SK-N-MC (cell line): ENCODE results near the gene CRYGA.

ENCODE experiments used
- EZH2 ChIP-seq: fragments of 200-600 bp; sonication (generic); IDR thresholded peaks from one replicate; pipeline ENCODE4 v1.6.1; 2017; ENCODE audit warnings: antibody characterized with exemption
- FOXP2 ChIP-seq: optimal IDR thresholded peaks from 2 replicates; pipeline ENCODE3; 2011; ENCODE audit warnings: mild to moderate bottlenecking, moderate library complexity; ENCODE audit not compliant: insufficient read depth; ENCODE audit errors: extremely low read length, control extremely low read depth
- POLR2AphosphoS5 ChIP-seq: IDR thresholded peaks from 2 replicates; pipeline ENCODE4 v1.6.1; 2012; ENCODE audit warnings: mild to moderate bottlenecking, low read depth, low read length, borderline replicate concordance

- TF ChIP-seq POLR2AphosphoS5 (no peak), EZH2 (no peak), FOXP2 (no peak)
Measured at GRCh38 chr2:208148803-208149202, 14.6 kb downstream of the CRYGA start.
